GM18505 (cell line): Measurements from ENCODE around the gene COG5.

Source experiments
- ATAC-seq: cut with Tn5 transposase; IDR thresholded peaks from one replicate; pipeline ENCODE4 v1.9.1; 2021; ENCODE audit not compliant: unreplicated experiment
- POLR2A ChIP-seq: IDR thresholded peaks from 4 replicates; pipeline ENCODE4 v1.6.1; 2011; ENCODE audit warnings: borderline replicate concordance; ENCODE audit not compliant: insufficient read depth, insufficient read length; ENCODE audit errors: extremely low read depth

Gene COG5

DNA sequence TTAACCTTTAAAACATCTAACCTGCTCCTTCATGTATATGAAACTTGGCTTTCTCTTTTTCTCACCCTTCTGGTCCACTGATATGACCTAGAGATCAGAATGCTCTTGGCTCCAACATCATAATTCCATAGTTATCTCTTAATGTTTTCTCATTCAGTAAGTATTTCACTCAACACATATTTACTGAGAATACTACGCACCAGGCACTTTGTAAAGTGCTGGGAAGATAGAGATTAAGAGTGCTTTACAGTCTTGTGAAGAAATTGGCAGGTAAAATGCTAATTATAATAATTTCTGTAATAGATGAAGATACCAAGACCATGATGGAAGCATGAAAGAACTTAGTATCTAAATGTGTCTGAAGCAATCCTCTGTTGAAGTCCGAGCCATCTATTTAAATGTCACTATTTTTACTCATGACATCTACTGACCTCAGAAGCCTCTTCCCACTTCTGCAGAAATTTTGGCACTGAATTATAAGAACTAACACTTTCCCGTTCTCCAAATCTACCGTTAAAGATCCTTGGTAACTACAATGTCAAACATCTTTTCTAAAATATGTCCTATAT, 278.7 kb downstream of the COG5 start:
- no peak for ATAC-seq
- TF ChIP-seq POLR2A: no peak

DNA sequence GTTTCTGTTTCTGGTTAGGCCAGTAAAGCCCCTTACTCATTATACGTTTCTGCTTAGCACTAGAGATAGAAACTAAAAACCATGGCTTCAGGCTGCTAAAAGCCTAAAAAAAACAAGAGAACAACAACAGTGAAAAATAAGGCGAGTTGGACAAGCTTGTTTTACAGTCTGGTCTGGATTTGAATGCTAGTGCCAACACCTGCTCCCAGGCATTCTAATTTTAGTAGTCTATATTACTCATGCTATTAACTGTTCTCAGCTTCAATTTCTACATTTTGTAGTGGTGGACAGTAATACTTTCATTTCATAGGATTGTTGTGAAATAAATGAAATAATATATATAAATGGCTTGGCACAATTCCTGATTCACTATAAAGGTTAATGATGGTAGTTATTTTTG, 286.4 kb downstream of the COG5 start:
- TF ChIP-seq POLR2A: no peak
- no peak for ATAC-seq

DNA sequence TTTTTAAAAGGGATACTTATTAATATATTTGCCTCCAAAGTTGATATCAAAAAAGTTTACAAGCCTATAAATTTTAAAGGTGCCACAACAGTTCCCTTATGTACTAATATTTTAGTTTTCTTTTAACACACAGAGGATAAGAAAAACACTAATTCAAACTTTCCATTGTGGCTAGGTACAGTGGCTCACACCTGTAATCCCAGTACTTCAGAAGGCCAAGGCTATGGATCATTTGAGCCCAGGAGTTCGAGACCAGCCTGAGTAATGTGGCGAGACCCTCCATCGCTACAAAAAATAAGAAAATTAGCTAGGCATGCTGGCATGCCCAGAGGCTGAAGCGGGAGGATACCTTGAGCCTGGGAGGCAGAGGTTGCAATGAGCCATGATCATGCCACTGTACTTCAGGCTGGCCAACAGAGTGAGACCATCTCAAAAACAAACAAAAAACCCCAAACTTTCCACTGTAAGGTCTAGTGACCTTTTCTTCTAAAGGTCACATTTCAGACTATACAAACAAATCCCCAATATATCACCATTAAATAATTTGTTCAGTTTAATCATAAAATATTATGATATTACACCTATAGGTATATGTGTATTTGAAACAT, 287.4 kb downstream of the COG5 start:
- TF ChIP-seq POLR2A: no peak
- ATAC-seq: no peak

DNA sequence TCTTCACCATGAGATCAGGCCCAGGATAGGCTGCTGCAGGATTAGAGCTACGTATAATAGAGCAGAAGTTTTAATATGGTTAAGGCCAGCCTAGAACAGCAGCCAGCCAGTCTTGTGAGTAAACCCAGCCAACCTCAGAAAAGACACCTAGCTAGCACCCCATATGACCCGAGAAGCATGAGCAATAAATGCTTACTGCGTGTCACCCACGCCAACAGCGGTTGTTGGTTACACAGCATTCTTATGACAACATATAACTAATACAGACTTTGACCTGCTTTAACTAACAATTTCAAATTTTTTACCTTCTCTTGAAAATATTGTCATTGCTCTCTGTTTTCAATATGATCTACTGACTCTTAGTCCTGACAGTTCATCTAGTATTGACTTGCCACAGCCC, 289.2 kb downstream of the COG5 start:
- ATAC-seq: no peak
- TF ChIP-seq POLR2A: no peak

DNA sequence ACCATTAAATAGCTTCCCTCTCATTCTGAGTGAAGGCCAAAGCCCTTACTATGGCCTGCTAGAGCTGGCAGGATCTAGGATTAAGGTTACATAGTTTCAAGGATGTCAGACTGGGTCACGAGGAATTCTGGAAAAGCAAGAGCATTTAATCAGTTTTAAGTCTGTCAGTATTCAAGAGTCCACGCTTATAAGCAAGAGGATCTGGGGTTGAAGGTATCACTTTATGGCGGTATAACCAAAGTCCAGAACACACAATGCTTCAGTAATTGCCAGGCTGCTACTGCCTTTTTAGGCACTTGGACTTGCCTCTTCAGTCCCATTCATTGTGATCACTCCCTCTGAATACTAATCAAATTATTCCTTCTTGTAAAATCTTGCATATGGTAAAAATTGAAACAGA, 293.9 kb downstream of the COG5 start:
- TF ChIP-seq POLR2A: no peak
- ATAC-seq: no peak

DNA sequence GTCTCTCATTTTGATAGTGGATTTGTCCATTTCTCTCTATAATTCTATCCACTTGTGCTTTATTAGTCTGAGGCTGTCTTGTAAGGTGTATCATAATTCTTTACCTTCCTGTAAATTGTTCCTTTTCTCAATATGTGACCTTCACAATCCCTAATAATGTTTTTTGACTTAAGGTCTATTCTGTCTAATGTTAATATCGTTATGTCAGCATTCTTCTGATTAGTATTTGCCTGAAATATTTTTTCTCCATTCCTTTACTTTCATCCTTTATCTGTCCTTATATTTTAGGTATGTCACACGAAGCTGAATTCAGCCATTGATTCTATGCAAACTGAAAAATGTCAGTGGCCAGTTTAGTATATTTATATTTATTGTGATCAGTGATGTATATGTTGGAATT, 295.1 kb downstream of the COG5 start:
- no peak for ATAC-seq
- no peak for TF ChIP-seq POLR2A

DNA sequence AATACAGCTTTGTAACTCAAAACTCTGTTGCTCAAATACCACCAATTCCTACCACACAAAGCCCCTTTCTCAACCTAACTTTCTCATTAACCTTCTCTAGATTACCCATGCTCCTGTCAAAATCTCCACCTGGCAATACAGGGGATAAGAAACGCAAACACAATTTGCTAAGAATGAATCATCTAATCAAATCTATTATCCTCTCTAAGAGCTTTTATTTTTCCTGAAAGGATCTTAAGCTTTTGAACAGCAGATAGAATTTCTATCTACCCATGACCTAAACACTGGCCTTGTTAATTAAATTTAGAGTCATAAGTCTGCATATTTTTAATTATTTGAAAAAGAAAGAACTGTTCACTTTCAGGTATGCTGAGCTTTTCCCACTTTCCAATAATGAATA, 296.6 kb downstream of the COG5 start:
- TF ChIP-seq POLR2A: no peak
- ATAC-seq: no peak

DNA sequence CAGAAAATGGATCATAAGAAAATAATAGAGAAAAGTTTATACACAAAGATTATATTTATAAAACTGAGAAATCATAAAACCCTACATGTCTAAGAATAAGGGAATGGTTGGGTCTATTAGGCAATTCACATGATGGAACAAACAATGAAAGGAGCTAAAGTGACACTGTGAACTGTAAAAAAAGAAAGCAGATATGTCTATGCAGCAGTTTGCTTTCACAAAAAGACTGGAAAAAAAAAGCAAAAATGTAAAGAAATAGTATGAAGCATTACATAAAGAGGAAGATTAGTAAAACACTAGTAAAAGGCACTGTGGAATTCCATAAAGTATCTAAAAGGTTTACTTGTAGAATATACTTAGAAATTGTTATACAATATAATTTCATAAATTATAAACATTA, 299.0 kb downstream of the COG5 start:
- no peak for ATAC-seq
- no peak for TF ChIP-seq POLR2A

DNA sequence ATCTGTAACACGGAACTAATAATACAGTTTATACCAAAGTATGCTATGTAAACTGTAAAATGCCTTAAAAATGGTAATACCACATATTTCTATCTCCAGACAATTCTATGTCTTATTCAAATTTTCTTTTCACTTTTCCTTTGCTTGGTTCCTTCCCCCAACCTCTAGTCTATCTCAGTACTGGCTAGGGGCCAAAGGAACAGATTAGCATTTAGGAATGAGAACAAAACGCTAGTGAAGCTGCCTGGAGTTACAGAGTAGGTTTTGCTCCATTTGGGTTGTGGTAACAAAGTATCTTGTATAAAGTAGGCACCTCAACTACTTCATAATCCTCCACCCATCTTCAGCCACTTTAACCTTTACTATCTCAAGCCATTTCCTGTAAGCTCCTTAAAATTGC, 300.9 kb downstream of the COG5 start:
- no peak for TF ChIP-seq POLR2A

DNA sequence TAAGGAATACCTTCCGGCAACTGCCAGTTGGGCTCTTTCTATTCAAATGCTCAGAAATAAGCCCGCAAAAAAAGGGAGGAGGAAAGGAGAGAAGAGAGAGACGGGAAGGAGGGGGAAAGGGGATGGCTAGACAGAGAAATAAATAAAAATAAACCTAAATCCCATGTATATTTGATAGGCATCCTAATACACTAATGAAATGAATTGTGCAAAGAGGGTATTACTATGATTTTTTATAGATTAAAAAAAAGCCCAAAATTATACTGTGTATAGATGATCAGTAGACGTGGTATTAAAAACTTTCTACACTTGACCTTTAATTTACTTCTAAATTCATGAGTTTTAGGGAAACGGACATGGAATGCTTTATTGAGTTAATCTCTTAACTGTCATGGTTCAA, 305.0 kb downstream of the COG5 start:
- TF ChIP-seq POLR2A: no peak
- no peak for ATAC-seq

More for the DNA sequence above, 300.9 kb downstream of the COG5 start:
- no peak for ATAC-seq

DNA sequence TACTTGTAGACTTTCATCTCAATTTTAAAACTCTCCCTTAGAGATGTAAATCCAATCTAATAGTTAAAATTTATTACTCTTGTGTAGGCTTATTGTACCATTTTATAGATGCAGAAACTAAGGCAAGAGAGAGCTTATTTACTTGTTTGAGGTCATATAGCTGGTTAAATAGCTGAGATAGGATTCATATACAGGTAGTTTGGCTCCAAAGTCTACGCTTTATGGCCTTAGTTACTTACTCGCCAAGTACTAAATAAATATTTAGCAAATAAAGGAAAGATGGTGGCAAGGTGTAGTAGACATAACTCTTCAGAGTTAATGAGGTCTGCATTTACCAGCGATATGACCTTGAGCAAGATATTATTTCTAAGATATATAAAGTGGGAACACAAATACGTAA, 308.1 kb downstream of the COG5 start:
- no peak for TF ChIP-seq POLR2A
- no peak for ATAC-seq

DNA sequence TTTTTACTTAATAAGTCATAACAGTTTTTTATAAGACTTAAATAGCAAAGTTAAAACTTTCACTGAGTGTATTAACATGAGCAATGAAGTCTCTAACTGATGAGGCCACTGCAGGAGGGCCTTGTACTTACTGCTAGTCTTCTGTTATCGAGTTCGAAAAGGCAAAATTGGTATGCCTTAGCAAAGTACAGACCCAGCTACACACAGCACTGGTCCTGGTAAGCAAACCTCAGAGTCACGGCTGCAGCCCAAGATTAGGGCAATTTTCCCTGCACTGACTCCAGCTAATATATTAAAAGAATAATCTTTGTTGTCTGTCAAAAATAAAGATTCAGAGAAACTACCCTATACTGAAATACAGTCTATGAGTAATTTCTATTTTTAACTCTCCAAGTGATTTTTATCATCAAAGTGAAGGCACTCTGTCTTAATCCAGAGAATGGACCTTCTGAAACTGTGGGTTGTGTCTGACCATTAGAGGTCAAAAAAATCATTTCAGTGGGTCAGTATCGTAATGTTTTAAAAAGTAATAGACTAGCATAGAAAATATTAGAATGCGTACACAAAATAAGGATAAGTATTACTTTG, 309.2 kb downstream of the COG5 start:
- no peak for TF ChIP-seq POLR2A
- ATAC-seq: no peak

DNA sequence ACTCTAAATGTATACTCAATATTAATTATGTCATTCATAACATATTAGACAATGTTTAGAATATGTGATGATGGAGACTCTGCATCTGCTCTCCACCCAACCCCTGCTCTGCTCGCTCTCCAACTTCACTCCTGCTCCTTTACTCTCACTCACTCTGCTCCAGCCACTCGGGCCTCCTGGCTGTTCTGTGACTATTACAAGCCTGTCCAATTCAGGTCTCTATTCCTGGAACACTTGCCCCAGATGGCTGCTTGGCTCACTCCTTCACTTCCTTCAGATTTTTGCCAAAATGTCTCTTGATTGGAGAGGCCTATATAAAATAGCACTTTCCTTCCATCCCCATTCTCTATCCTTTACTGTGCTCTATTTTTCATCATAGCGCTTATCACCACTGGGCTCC, 310.1 kb downstream of the COG5 start:
- ATAC-seq: no peak
- no peak for TF ChIP-seq POLR2A

DNA sequence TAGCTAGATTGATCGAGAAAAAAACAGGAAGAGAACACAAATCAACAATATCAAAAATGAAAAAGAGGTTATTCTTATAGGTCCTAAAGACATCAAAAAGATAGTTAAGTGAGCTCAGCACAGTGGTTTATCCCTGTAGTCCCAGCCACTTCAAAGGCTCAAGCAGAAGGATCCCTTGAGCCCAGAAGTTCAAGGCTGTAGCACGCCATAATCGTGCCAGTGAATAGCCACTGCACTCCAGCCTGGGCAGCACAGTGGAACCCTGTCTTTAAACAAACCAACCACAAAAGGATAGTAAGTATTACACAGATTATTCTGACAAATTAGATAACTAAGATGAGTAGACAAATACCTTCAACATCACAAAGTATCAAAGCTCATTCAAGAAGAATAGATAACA, 311.8 kb downstream of the COG5 start:
- ATAC-seq: no peak
- no peak for TF ChIP-seq POLR2A
